CD4-positive, alpha-beta T cell treated with Interferon gamma for 1 hour (primary cell): Measurements from ENCODE around the gene CES4A.
"Not testable (repeated sequence)": the region's sequence is repeated elsewhere in the genome, so short reads cannot be mapped to it uniquely, and the experiment has no call there.

Source experiments
- DNase-seq: peaks from one replicate; pipeline ENCODE4 v3.0.0-alpha.2; 2020

CES4A gene

DNA sequence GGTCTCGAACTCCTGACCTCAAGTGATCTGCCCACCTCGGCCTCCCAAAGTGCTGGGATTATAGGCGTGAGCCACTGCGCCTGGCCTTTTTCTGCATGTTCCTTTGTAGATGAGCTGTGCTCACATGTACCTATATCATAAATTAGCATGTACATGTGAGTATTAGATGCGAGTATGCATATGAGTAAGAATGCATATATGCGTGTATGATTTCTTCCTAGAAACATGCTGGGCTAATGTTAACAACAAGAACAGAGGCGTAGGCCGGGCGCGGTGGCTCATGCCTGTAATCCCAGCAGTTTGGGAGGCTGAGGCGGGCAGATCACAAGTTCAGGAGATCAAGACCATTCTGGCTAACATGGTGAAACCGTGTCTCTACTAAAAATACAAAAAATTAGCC lies 5.2 kb downstream of the CES4A start:
- not testable (repeated sequence) for DNase-seq

DNA sequence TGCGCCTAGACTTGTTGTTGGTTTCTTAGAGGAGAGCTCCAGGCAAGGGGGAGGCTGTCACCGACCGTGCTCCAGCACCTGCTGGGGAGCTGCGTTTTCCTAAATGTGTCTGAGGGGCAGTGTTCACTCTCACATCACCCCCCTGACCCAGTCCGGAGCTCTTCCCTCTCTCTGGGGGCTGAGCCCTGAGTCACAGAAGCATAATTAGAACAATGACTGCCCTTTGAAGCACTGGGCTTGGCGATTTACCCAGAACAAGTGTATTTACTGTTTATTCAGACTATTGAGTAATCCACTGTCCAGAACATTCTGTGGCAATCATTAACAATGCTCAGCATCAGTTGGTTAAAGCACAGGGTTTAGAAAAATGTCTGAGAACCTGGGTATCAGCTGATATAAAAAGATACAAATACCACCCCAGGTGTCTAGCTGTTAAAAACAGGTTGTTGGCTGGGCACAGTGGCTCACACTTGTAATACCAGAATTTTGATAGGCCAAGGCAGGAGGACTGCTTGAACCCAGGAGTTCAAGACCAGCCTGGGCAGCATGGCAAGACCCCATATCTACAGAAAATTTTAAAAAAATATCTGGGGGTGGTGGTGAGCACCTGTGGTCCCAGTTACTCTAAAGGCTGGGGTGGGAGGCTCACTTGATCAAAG lies 8.1 kb downstream of the CES4A start:
- DNase-seq, result no peak

GRCh38 chr16:66996983-66997358 lies 8.6 kb downstream of the CES4A start:
- DNase-seq, result no peak

DNA sequence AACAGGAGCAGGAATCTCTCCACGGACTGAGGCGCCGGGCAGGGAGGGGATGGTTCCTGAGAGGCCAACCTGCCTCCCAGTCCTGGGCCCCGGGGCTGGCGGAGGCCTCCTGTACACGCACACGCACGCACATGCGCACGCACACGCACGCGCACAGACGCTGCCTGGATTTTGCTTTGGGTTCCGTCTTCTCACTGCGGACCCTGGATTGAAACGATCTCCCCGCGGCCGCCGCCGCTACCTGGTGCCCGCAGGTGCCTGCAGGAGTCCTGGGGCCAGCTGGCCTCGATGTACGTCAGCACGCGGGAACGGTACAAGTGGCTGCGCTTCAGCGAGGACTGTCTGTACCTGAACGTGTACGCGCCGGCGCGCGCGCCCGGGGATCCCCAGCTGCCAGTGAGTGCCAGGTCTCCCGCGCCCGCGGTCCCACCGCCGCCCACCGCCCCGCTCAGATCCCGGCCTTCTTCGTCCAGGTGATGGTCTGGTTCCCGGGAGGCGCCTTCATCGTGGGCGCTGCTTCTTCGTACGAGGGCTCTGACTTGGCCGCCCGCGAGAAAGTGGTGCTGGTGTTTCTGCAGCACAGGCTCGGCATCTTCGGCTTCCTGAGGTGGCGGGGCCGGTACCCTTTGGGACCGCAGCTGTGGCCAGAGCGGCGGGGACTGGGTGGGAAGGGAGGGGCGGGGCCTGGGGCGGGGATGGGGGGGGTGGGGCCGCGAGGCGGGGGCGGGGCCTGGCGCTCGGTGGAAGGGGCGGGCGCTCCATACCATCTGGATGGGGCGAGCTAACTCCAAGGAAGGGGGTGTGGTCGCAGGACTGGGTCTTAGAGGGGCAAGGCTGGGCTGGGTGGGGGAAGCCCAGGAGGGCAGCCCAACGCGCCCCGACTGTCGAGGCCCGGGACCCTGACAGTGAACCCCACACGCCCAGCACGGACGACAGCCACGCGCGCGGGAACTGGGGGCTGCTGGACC lies 12.3 kb downstream of the CES4A start:
- peak; percentile 64 for DNase-seq

- no peak for DNase-seq
Observed at GRCh38 chr16:67001726-67002125, 13.3 kb downstream of the CES4A start.

- no peak for DNase-seq
Observed at GRCh38 chr16:67006930-67007658, 18.7 kb downstream of the CES4A start.

GRCh38 chr16:67009158-67009557 lies 20.8 kb downstream of the CES4A start:
- DNase-seq, result no peak

GRCh38 chr16:67011274-67011673 lies 22.9 kb downstream of the CES4A start:
- no peak for DNase-seq

GRCh38 chr16:67013233-67013822 lies 24.9 kb downstream of the CES4A start:
- DNase-seq, result no peak

- DNase-seq, result peak; percentile 52
Observed at GRCh38 chr16:67013823-67014633, 25.6 kb downstream of the CES4A start.

- no peak for DNase-seq
Observed at GRCh38 chr16:67014634-67015312, 26.4 kb downstream of the CES4A start.

- no peak for DNase-seq
Observed at GRCh38 chr16:67015313-67015731, 26.9 kb downstream of the CES4A start.

DNA sequence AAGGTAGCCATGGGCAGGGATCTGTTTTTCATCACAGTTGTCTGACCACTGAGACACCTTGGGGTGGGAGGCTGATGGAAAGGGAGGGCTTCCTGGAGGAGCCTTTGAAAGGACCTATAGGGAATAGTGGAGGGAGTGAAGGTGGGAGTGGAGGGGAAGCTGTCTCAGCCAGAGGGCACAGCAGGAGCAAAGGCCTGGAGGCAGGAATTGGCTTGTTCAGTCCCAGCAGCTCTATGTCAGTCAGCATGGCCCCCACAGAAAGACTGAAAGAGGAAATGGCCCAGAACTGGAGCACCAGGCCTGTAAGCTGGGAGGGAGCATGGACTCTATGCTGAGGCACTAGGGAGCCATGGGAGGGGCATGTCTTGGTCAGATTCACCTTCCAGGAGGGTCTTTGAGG lies 27.8 kb downstream of the CES4A start:
- no peak for DNase-seq

GRCh38 chr16:67016681-67017420 lies 28.5 kb downstream of the CES4A start:
- DNase-seq, result no peak

- DNase-seq, result no peak
Observed at GRCh38 chr16:67017421-67017750, 29.0 kb downstream of the CES4A start.

DNA sequence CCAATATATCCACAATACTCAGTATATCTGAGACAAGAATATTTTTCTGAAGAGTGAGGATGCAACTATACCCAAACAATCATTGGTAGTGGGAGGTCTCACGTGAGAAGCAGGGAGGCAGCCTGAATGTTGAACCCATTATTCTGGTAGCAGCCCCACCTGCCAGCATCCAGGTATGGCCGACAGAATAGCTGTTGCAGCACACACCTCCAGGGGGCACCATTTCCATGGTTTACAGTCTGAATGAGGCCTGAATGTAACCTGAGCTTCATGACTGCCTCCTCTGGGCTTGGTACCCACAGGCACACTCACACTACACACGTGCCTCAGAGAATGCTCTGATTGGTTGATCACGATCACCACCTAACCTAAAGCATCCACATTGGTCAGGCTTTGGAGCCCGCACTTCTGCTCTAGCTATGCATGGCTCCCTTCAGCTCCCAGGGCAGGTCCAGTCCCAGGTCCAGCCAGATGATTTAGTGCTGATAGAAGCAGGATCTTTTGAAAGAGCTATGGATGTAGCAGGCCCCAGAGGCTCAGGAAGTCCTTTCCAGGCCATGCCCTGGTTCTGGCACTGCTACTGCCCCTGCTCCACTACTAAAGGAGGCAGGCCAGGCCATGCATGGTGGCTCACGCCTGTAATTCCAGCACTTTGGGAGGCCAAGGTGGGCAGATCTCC lies 29.6 kb downstream of the CES4A start:
- peak; percentile 81 for DNase-seq

DNA sequence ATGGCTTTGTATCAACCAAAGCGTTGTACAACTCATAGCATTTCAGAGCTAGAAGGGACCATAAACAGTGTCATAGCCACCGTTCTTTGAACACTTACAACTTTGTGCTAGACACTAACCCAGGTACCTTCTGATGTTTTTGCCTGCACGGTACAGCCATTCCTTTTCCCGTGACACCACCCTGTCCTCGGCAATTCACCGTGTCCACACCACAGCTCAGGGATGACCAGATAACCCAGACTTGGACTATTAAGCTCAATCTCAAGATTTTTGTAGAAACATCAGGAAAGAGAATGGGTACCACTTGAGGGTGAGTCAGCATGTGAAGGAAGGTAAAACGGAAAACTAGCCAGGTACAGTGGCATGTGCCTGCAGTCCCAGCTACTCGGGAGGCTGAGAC lies 30.8 kb downstream of the CES4A start:
- DNase-seq, result no peak

DNA sequence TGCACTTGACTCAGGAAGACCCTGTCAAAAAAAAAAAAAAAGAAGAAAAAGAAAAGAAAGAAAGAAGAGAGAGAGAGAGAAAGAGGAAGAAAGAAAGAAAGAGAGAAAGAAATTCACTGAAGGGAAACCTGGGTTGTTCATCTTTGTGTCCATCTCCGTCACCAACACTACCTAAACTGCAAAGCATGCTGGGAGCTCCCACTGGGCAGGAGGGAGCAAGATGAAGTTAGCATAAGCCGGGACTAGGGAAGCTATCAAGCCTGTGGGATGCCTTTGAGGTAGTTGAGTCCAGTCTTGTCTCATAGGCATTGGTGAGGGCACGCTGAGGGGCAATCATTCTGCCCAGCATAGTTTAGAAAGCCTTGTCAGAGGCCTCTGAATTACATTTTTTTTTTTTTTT lies 32.9 kb downstream of the CES4A start:
- no peak for DNase-seq

GRCh38 chr16:67022531-67023214 lies 34.3 kb downstream of the CES4A start:
- no peak for DNase-seq

DNA sequence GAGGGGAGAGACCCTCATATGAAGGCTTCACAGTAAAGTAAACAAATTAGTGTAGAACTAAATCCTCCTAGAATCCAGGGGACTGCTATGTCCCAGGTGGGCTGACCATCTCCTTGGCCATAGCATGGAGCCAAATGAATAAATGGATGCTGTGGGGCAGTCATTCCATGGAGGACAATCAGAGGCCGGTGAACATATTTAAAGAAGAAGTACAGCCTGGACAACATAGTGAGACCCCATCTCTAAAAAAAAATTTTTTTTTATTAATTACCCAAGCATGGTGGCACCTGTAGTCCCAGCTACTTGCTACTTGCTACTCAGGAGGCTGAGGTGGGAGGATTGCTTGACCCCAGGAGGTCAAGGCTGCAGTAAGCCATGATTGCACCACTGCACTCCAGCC lies 35.3 kb downstream of the CES4A start:
- no peak for DNase-seq
